IPS-18c (cell line): ENCODE data around the gene KRT1.

Experiments
- H3K4me3 ChIP-seq: 2 replicates; pipeline ENCODE4 v1.7.0; 2013; ENCODE audit warnings: low read depth, mild to moderate bottlenecking, low read length, moderate library complexity; ENCODE audit not compliant: insufficient read depth
- H3K9me3 ChIP-seq: one replicate; pipeline ENCODE4 v1.6.1; 2013; ENCODE audit warnings: mild to moderate bottlenecking, low read length, moderate library complexity; ENCODE audit not compliant: control insufficient read depth, insufficient read depth

The KRT1 gene

DNA sequence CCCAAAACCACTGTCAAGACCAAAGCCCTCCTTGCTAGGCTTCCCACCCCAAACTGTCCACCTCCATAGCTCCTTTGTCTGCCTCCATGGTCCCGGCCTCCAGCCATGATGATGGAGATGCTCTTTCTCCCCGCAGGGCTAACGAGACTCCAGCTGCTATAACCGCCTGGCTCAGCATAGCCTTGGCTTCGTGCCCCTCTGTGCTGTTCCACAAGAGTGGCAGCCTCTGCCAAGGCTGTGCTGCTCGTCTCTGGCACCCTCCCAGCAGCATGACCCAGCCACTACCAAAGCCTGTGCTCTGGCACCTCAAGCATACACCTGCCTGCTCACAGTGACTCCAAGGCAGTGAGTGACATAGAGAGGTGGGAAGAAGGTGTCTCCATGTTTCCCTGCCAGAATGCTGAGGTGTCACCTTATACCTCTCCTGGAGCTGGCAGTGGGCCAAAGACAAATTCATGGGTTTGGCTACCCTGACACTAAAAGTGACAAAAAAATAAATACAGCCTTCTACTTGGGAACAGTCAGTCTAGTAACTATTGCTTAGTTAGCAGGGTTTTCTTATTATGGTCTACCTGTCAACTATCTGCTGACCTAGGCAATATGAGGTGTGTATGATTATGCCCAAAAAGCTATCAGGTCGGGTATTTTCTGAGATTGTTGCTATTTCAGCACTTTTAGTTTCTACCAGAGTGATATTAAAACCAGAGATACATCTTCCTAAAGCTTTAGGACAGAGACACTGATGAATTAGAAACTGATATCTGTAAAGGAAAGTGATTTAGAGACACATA is 45.7 kb downstream of the KRT1 start:
- Histone ChIP-seq H3K9me3 (no peaks in the 10 kb centered on the region), H3K4me3 (no peak overlapping the region)

- H3K9me3 ChIP-seq = no peaks in the 10 kb centered on the region
- H3K4me3 ChIP-seq = no peak overlapping the region
Measured at GRCh38 chr12:52633383-52633782, 46.8 kb downstream of the KRT1 start.

GRCh38 chr12:52632656-52633055 is 47.6 kb downstream of the KRT1 start:
- Histone ChIP-seq H3K9me3 (no peaks in the 10 kb centered on the region), H3K4me3 (no peak overlapping the region)

GRCh38 chr12:52631676-52632459 is 48.3 kb downstream of the KRT1 start:
- H3K9me3 ChIP-seq = no peaks in the 10 kb centered on the region
- no peak overlapping the region for H3K4me3 ChIP-seq

DNA sequence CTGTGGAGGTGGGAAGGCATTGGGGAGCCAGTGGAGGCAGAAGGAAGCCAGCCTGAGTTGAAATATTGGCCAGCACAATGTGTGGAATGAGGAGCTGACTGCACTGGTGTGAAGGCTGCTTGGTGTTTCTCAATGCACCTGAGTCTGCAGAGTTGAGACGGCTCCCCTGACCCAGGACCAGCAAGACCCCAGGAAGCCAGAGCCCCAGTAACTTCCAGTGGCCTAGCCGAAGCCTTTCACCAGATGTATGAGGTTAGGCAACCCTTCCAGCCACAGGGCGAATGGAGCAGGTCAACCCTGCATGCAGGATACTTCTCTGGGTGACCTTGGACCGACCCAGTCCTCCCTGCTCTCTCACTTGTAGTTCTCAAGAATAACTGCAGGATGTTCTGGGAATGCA is 48.9 kb downstream of the KRT1 start:
- Histone ChIP-seq H3K9me3 (no peaks in the 10 kb centered on the region), H3K4me3 (no peak overlapping the region)

DNA sequence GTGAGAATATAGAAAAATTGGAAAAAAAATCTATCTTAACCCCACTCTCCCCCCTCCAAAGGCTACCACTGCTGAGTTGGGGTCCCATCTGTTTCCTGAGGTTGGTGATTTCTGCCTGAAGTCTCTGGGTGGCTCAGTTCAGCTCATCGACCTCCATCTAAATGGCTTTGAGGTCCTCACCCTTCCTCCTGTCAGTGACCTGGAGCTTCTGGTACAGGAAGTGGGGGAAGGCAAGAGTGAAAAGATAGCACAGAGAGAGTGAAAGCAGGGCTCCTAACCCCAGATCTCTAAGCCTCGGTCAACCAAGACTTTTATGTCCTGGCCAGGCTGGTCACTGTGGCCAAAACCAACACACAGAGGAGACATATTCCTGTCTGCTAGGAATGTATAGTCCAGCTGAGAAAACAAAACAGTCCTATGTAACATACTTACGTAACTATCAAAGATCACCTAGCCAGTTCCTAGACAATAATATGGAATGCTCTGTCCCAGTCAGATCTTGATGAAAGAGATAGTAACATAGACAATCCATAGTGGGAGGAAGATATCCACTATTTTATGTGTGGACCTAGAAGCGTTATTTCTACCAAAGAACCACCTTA is 49.5 kb downstream of the KRT1 start:
- Histone ChIP-seq H3K4me3 (no peak overlapping the region), H3K9me3 (no peaks in the 10 kb centered on the region)

- Histone ChIP-seq H3K9me3 (no peaks in the 10 kb centered on the region), H3K4me3 (no peak overlapping the region)
Measured at GRCh38 chr12:52630008-52630500, 50.2 kb downstream of the KRT1 start.

DNA sequence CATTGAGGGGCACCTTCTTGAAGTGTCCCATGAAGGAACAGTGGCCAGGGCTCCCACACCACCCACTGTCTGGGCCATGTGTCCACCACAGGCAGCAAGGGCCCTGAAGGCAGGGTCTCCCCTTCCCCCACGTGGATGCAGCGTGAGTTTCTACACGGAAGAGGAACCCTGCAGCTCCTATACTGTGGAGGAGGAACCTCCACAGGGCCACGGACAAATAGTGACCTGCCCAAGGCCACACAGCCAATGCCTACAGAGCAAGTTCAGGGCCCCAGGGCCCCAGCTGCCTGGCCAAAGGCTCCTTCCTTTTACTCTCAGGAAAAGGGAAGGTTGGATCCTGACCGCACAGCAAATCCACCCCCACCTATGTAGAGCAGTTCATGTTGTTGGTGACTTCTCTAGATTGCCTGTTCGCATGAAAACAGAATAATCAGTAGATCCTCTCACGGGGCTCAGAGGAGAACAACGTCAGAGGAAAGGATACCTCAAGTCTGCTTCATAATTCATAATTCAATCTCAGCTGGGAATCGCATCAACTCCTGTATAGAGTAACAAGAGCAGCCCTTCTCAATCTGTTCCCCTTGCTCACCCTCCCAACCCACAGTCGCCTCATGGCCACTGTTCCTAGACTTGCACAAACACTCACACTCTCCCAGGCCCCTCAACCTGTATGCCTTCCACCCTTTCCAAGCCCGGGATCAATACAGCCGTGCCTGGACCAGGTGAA is 50.8 kb downstream of the KRT1 start:
- no peak overlapping the region for H3K4me3 ChIP-seq
- H3K9me3 ChIP-seq = no peaks in the 10 kb centered on the region

- Histone ChIP-seq H3K9me3 (no peaks in the 10 kb centered on the region), H3K4me3 (no peak overlapping the region)
Measured at GRCh38 chr12:52628841-52629240, 51.4 kb downstream of the KRT1 start.

- H3K9me3 ChIP-seq = no peaks in the 10 kb centered on the region
- H3K4me3 ChIP-seq = no peak overlapping the region
Measured at GRCh38 chr12:52628111-52628507, 52.1 kb downstream of the KRT1 start.

- H3K9me3 ChIP-seq = no peaks in the 10 kb centered on the region
Measured at GRCh38 chr12:52627395-52628110, 52.7 kb downstream of the KRT1 start.

More at GRCh38 chr12:52627395-52628110, 52.7 kb downstream of the KRT1 start:
- no peak overlapping the region for H3K4me3 ChIP-seq
